ENCODE measurements around the gene EXTL1.

The EXTL1 gene

DNA sequence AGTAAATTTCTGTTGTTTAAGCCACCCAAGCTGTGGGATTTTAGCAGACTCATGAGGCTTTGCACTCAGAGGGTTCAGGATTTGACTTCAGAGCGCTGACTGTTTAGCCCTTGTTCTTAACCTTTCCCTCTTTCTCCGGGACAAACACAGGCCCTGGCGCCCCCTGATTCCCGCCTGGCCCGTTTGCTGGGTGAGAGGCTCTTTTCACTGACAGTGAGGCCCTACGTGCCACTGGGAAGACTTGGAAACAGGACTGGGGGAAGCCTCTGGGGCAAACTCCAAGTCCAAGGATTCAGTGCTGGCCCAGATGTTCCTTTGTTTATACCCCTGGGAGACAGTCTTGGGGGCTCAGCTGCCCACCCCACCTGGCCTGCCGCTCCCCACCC is 57.6 kb downstream of the EXTL1 start:
- H3K27ac ChIP-seq = peak overlapping the region; percentile 64

DNA sequence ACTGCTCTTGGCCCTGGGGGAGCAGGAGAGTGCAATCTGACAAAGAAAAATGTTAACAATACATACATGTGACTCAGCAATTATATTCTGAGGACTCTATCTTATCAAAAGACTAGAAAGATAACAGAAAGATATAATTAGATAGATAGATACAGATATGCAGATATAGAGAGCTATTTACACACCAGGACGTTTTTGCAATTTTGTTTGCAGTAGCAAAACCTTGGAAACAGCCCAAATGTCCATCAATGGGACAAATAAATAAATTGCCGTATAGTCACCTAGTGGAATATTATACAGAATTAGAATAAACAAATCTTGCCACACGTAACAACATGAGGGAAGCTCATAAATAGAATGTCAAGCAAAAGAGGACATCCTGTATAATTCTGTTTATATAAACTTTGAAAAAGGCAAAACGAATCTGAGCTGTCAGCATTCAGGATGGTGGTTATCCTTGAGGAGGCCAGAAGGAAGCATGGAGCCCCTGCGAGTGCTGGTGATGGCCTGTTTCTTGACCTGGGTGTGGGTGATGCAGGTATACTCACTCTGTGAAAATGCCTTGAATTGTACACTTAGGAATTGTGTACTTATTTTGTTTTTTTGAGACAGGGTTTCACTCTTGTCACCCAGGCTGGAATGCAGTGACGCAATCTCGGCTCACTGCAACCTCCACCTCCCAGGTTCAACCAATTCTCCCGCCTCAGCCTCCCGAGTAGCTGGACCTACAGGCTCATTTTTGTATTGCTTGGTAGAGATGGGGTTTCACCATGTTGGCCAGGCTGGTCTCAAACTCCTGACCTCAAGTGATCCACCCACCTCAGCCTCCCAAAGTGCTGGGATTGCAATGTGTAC is 58.6 kb downstream of the EXTL1 start:
- TF ChIP-seq ZFX (IDR thresholded peaks at IDR 0.05) = no peak
- TF ChIP-seq, protein P1, sequence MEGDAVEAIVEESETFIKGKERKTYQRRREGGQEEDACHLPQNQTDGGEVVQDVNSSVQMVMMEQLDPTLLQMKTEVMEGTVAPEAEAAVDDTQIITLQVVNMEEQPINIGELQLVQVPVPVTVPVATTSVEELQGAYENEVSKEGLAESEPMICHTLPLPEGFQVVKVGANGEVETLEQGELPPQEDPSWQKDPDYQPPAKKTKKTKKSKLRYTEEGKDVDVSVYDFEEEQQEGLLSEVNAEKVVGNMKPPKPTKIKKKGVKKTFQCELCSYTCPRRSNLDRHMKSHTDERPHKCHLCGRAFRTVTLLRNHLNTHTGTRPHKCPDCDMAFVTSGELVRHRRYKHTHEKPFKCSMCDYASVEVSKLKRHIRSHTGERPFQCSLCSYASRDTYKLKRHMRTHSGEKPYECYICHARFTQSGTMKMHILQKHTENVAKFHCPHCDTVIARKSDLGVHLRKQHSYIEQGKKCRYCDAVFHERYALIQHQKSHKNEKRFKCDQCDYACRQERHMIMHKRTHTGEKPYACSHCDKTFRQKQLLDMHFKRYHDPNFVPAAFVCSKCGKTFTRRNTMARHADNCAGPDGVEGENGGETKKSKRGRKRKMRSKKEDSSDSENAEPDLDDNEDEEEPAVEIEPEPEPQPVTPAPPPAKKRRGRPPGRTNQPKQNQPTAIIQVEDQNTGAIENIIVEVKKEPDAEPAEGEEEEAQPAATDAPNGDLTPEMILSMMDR (conservative IDR thresholded peaks at IDR 0.05) = no peak
- H3K27ac ChIP-seq = peak overlapping the region; percentile 71

More for the DNA sequence above, 57.6 kb downstream of the EXTL1 start:
- TF ChIP-seq, protein P1 (conservative IDR thresholded peaks at IDR 0.05) = no peak
- TF ChIP-seq ZFX (IDR thresholded peaks at IDR 0.05) = no peak

- peak overlapping the region; percentile 43; the same call in 1 of the 2 replicates for H3K27ac ChIP-seq
- TF ChIP-seq ZFX (IDR thresholded peaks at IDR 0.05) = no peak
- TF ChIP-seq, protein P1 (conservative IDR thresholded peaks at IDR 0.05) = no peak
Observed at GRCh38 chr1:26081267-26082019, 59.9 kb downstream of the EXTL1 start.

- H3K27ac ChIP-seq = no peak overlapping the region
- TF ChIP-seq ZFX (IDR thresholded peaks at IDR 0.05) = no peak
- TF ChIP-seq, protein P1 (conservative IDR thresholded peaks at IDR 0.05) = no peak
Observed at GRCh38 chr1:26082020-26082350, 60.4 kb downstream of the EXTL1 start.

GRCh38 chr1:26083208-26083607 is 61.6 kb downstream of the EXTL1 start:
- TF ChIP-seq, protein P1 (conservative IDR thresholded peaks at IDR 0.05) = no peak
- TF ChIP-seq ZFX (IDR thresholded peaks at IDR 0.05) = no peak
- no peak overlapping the region for H3K27ac ChIP-seq

GRCh38 chr1:26084091-26084561 is 62.6 kb downstream of the EXTL1 start:
- H3K27ac ChIP-seq = peak overlapping the region; percentile 44
- TF ChIP-seq, protein P1 (conservative IDR thresholded peaks at IDR 0.05) = no peak
- no peak for TF ChIP-seq ZFX (IDR thresholded peaks at IDR 0.05)

DNA sequence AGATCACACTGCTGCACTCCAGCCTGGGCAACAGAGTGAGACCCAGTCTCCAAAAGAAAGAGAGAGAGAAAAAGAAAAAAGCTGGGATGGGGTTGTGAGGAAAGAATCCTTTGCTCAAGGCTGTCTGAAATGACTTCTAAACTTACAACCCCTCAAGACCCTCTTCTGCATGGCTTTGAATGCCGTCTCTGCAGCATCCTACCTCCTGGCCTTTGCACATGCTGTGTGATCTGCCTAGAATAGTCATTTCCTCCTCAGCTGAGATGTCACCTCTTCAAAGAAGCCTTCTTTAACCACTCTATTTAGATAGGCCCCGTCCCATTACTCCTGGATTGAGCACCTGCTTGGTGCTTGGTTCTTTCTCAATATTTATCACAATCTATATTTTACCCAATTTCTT is 63.3 kb downstream of the EXTL1 start:
- peak overlapping the region; percentile 44 for H3K27ac ChIP-seq
- TF ChIP-seq ZFX (IDR thresholded peaks at IDR 0.05) = no peak
- TF ChIP-seq, protein P1 (conservative IDR thresholded peaks at IDR 0.05) = no peak
